GM18507 (cell line): ENCODE data around the gene CFAP157.

Experiments used
- DNase-seq: peaks from one replicate; pipeline ENCODE4 v3.0.0; 2011; ENCODE audit warnings: low read depth; ENCODE audit not compliant: insufficient read length; ENCODE audit errors: extremely low spot score
- FAIRE-seq: peaks from 2 replicates; lab custom pipeline; 2011; peaks lifted over from hg19 to GRCh38; lab: Jason Lieb, UNC

The CFAP157 gene

GRCh38 chr9:127731938-127732337 lies 25.1 kb downstream of the CFAP157 start:
- DNase-seq (no peak), FAIRE-seq (no peak)

- DNase-seq (no peak), FAIRE-seq (no peak)
Observed at GRCh38 chr9:127732444-127732843, 25.7 kb downstream of the CFAP157 start.

GRCh38 chr9:127733614-127734013 lies 26.8 kb downstream of the CFAP157 start:
- DNase-seq (no peak), FAIRE-seq (no peak)

- FAIRE-seq: no peak
- no peak for DNase-seq
Observed at GRCh38 chr9:127734247-127734746, 27.5 kb downstream of the CFAP157 start.

GRCh38 chr9:127734747-127735529 lies 28.1 kb downstream of the CFAP157 start, which contains the start of gene TOR2A:
TOR2A (minus strand) TSS chr9:127735294; CDS start chr9:127735270, 24 bp downstream.
- FAIRE-seq (peak; percentile 95), DNase-seq (peak; percentile 100)

GRCh38 chr9:127735530-127736185 lies 28.9 kb downstream of the CFAP157 start:
- no peak for FAIRE-seq
- DNase-seq: no peak

- no peak for FAIRE-seq
Observed at GRCh38 chr9:127738666-127739065, 31.9 kb downstream of the CFAP157 start.

GRCh38 chr9:127739614-127740330 lies 33.0 kb downstream of the CFAP157 start:
- DNase-seq (no peak), FAIRE-seq (no peak)

More at GRCh38 chr9:127738666-127739065, 31.9 kb downstream of the CFAP157 start:
- no peak for DNase-seq

- FAIRE-seq: no peak
- DNase-seq: no peak
Observed at GRCh38 chr9:127741831-127742434, 35.1 kb downstream of the CFAP157 start.

GRCh38 chr9:127742435-127743088 lies 35.8 kb downstream of the CFAP157 start:
- FAIRE-seq: no peak
- DNase-seq: no peak

GRCh38 chr9:127744398-127745110 lies 37.8 kb downstream of the CFAP157 start:
- no peak for FAIRE-seq

GRCh38 chr9:127746959-127747569 lies 40.3 kb downstream of the CFAP157 start:
- FAIRE-seq: no peak
- DNase-seq: no peak

More at GRCh38 chr9:127744398-127745110, 37.8 kb downstream of the CFAP157 start:
- no peak for DNase-seq

GRCh38 chr9:127749090-127749787 lies 42.5 kb downstream of the CFAP157 start:
- no peak for DNase-seq
- no peak for FAIRE-seq

GRCh38 chr9:127751269-127752054 lies 44.7 kb downstream of the CFAP157 start:
- FAIRE-seq: no peak
- DNase-seq: no peak

- FAIRE-seq (no peak), DNase-seq (no peak)
Observed at GRCh38 chr9:127753148-127753547, 46.4 kb downstream of the CFAP157 start.

- DNase-seq: no peak
- no peak for FAIRE-seq
Observed at GRCh38 chr9:127753622-127754021, 46.8 kb downstream of the CFAP157 start.
